Activated naive CD4-positive, alpha-beta T cell treated with anti-CD3 and anti-CD28 coated beads, Interleukin-2, amount 10 ng/mL, durations not matched to agents 5 hours and 36 hours (primary cell): ENCODE results near the gene PRRG3. TPM values are rescaled to one million over a fixed set of nuclear protein-coding genes. Genes with fewer than 3 reads are reported as not detected.

Experiments
- total RNA-seq, 2 experiments: library from RNA; stranded (reverse); gene quantifications; one replicate each; pipeline ENCODE4 v1.2.3, GENCODE V29; 2021

PRRG3 gene
- total RNA-seq: not detected

GRCh38 chrX:151694661-151695582 lies at the start of gene PRRG3:
Gene PRRG3 (plus strand): TSS chrX:151695458. CDS start chrX:151698815, 3,357 bp downstream.

GRCh38 chrX:151715752-151716151 lies 20.5 kb downstream of the PRRG3 start, which contains the start of gene FATE1:
Gene FATE1 (plus strand): TSS chrX:151716035. CDS start chrX:151716120, 85 bp downstream.

DNA sequence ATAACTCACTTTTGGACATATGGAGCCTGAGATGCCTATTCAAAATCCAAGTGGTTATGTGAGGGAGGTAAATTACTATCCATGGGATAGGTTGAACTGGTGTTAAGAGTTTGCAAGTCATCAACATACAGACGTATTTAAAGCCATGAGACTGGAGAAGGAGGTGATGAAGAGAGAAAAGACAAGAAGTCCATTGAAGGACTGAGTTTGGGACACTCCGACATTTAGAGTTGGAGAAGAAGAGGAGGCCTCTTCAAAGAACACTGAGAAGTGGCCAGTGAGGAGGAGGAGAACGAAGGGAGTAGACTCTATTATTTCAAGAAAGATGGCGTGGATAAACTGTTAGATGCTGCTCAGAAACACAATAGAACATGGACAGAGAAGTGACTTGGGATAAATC lies 39.2 kb downstream of the PRRG3 start, which contains the start of gene CNGA2:
CNGA2 (plus strand) TSS at position 301 of the 400 bp plus-strand sequence. CDS start 3,738 bp downstream, outside the sequence.

Other genes with a start within 250 kb of the PRRG3 start
- not detected for gene PASD1, start 131.8 kb upstream of the PRRG3 start, total RNA-seq
- not detected for gene FATE1, start 20.6 kb downstream of the PRRG3 start, total RNA-seq
- gene CNGA2, start 39.3 kb downstream of the PRRG3 start, total RNA-seq: not detected
- not detected for gene MAGEA4, start 217.4 kb downstream of the PRRG3 start, total RNA-seq